GM19023 (cell line): ENCODE data around the gene NAPG.
"Not testable (repeated sequence)": the region's sequence is repeated elsewhere in the genome, so short reads cannot be mapped to it uniquely, and the experiment has no call there.

Experiments used
- ATAC-seq: cut with Tn5 transposase; IDR thresholded peaks from one replicate; pipeline ENCODE4 v1.9.1; 2021; ENCODE audit warnings: mild to moderate bottlenecking, moderate library complexity; ENCODE audit not compliant: unreplicated experiment

NAPG gene

DNA sequence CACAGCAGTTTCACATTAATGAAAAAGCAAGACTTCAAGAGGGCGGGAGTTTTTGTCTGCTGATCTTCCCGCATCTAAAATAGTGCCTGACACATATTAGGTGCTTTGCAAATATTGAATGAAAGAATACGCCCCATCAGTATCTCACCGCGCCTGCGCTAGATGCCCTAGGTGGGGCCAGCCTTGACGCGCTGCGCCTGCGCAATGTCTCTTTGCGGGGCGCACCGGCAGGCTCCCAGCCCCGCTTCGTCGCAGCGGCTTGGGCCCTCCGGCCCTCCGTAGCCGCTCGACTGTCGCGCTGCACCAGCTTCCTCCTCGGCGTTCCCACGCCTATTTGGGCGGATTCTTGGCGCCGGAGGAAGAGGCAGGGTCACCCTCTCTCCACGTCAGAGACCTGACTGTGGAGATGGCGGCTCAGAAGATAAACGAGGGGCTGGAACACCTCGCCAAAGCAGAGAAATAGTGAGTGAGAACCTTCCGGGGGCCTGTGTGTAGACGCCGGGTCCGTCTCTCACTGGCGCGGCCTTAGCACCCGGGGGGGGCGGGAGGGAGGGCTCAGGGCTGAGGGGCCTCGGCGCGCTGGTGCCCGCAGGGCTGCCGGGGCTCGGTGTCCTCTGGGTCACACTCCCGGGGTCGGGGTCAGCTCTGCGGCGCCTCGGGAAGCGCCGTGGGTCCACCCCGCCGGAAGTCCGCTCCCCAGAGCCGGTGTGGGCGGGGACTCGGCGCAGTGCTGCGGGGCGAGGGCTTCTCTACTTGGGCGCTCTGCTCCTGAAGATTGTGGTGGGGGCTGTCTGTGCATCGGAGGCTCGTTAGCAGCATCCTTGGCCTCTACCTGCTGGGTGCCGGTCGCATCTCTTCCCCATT is at the start of gene NAPG:
NAPG (plus strand) TSS at position 331 of the 864 bp plus-strand sequence; CDS start at position 407, 76 bp downstream.
- ATAC-seq, result peak; percentile 82

DNA sequence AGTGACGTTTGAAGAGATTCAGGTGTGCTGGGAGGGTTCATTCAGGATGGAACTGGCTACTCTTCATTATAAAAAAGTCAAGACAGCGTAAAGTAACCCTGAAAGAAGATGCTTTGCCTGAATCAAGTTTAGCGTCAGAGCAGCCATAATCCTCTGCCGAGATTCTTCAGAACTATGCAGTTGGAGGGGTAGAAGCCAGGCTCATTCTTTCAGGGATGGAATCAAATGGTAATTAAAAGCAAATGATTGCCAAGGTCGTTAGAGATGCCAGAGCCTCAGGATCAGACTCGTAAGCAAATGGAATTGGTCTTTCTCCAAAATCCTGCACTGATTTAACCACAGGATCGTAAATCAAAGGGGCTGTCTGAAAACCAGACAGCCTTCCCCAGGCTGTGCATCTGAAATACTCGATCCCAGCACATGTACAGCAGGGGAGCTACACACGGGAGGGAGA is 49.5 kb upstream of the NAPG start:
- no peak for ATAC-seq

GRCh38 chr18:10477121-10477862 is 48.5 kb upstream of the NAPG start:
- no peak for ATAC-seq

GRCh38 chr18:10477863-10478260 is 48.0 kb upstream of the NAPG start:
- no peak for ATAC-seq

DNA sequence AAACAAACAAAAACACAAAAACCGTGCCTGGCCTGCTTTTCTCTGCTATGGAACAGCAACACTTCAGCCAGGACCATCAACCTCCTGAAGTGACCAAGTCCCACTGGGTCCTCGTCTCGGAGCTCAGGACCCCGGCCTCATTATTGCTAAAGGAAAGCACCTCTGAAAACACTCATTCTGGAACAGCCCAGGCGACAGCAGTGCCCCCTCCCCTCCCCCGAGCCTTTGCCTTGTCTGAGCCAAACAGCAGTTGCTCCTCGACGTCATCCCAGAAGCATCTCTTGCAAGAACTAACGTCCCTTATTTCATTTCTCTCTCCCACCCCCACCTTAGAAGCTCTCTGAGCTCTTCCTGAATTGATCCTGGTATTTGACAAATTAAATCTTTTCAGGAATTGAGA is 44.0 kb upstream of the NAPG start:
- ATAC-seq, result no peak

DNA sequence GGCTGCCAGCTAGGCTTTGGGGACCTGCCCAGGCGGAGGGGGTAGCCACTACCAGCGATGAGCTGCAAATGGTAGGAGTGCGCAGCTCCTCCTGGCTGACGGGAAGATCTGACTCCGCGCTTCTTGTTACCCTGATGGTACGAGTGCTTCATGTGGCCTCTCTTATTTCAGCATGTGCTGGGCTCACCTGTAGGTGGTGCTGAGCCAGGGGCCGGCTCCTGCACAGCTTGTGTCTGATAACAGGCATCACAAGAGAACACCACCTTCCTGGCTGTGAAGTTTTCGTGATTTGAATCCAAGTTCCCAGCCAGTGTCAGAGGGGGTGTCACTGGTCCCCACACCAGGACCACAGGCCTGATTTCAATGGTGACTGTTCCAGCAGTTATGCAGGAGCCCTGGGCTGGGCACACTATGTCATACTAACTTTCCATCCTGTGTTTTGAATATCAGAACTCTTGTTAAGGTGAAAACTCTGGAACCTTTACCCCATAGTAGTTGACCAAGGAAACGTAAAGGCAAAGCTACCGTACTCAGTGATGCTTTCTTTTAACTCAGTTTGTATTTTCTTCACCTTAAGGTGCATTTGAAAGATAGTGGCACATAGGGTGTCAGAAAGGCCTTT is 43.4 kb upstream of the NAPG start:
- ATAC-seq, result peak; percentile 5

- peak; percentile 78 for ATAC-seq
Measured at GRCh38 chr18:10482985-10483949, 42.6 kb upstream of the NAPG start.

DNA sequence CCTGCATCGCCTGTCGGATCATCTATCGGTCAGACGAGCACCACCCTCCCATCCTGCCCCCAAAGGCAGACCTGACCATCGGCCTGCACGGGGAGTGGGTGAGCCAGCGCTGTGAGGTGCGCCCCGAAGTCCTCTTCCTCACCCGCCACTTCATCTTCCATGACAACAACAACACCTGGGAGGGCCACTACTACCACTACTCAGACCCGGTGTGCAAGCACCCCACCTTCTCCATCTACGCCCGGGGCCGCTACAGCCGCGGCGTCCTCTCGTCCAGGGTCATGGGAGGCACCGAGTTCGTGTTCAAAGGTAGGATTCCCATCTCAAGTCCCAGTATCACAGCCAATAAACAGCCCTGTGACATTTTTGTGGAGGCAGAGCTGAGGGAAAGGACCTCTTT is 40.4 kb upstream of the NAPG start:
- ATAC-seq, result no peak

GRCh38 chr18:10486362-10486761 is 39.5 kb upstream of the NAPG start:
- no peak for ATAC-seq

GRCh38 chr18:10487154-10487553 is 38.7 kb upstream of the NAPG start:
- ATAC-seq, result no peak

DNA sequence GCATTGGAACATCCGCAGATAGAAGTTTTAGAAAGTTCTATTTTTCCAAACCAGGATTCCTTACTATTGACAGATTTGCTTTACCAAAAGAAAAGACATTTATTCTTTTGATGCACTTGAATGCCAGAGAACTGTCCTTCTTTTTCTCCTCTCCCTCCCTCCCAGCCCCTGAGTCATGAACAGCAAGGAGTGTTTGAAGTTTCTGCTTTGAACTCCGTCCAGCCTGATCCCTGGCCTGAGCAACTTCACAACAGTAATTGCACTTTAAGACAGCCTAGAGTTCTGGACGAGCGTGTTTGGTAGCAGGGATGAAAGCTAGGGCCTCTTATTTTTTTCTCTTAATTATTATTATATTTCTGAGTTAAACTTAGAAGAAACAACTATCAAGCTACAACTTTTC is 37.8 kb upstream of the NAPG start:
- ATAC-seq, result no peak

- peak; percentile 97 for ATAC-seq
Measured at GRCh38 chr18:10490401-10491165, 35.2 kb upstream of the NAPG start.

DNA sequence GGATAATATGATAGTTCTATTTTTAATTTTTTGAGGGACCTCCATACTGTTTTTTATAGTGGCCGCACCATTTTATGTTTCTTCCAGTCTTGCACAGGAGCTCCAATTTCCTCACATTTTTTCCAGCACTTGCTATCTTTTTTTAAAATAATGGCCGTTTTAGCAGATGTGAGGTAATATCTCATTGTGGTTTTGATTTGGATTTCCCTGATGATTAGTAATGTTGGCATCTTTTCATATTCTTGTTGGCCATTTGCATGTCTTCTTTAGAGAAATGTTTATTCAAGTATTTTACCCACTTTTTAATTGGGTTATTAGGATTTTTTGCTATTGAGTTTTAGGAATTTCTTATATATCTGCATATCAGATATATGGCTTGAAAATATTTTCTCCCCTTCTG is 29.9 kb upstream of the NAPG start:
- no peak for ATAC-seq

- ATAC-seq, result no peak
Measured at GRCh38 chr18:10497206-10497749, 28.5 kb upstream of the NAPG start.

- ATAC-seq, result no peak
Measured at GRCh38 chr18:10499230-10499629, 26.6 kb upstream of the NAPG start.

DNA sequence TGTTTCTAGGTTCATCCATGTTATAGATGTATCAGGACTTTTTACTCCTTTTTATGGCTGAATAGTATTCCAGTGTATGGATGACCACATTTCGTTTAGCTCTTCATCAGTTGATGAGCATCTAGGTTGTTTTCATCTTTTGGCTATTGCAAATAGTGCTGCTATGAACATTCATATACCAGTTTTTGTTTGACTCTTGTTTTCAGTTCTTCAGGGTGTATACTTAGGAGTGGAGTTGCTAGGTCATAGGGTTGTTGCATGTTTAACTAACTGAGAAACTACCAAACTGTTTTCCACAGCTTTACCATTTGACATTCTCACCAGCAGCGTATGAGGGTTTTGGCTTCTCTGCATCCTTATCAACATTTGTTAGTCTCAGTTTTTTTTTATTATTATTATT is 25.8 kb upstream of the NAPG start:
- no peak for ATAC-seq

DNA sequence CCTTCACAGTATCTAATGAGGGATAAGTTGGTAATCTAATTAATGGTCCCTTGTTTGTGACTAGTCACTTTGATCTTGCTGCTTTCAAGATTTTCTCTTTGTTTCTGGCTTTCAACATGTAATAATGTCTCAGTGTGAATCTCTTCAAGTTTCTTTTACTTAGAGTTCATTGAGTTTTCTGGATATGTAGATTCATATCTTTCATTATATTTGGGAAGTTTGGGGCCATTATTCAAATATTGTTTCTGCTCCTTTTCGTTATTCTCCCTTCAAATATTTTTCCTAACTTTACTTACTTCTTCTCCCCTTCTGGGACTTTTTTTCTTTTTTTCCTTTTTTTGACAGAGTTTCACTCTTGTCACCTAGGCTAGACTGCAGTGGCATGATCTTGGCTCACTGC is 21.1 kb upstream of the NAPG start:
- no peak for ATAC-seq

- ATAC-seq, result not testable (repeated sequence)
Measured at GRCh38 chr18:10505892-10506291, 19.9 kb upstream of the NAPG start.

DNA sequence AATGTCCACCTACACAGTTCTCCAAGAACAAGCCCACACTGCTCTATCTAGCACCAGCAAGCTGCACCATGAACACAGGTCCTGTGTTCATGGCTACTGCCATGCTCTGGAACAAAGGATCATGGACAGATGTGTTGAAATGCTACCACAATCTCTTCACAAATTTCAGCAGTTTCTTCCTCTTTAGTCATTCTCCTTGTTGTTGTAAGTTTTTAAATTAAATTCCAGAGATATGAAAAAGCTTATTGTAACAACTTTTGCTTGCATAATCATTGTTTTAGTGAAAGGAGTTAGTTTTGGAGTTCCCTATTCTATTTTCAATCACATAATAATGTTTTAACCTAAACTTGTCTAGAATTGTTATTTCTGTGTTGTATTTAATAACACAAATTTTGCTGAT is 17.2 kb upstream of the NAPG start:
- no peak for ATAC-seq
